Measurements from ENCODE around the gene OTUD5.

- no peak for TF ChIP-seq POLR2A (IDR thresholded peaks at IDR 0.05)
- no peak for TF ChIP-seq CTCF (IDR thresholded peaks at IDR 0.05)
Observed at GRCh38 chrX:49003696-49004095, 46.3 kb upstream of the OTUD5 start.

All from adrenal gland (tissue), 5 donors.